Measurements from ENCODE around the gene EPS8.

- no peak for TF ChIP-seq CTCF (optimal IDR thresholded peaks at IDR 0.05 in 1 of 3, IDR thresholded peaks at IDR 0.05 in 1 of 3, conservative IDR thresholded peaks at IDR 0.05 in 1 of 3; ENCODE audit: extremely low read depth in 1 of 3, insufficient read depth in 2 of 3, low read length in 3 of 3)
- no peak for TF ChIP-seq EZH2 (IDR thresholded peaks at IDR 0.05; ENCODE audit: low read length)
Measured at GRCh38 chr12:15818418-15818817, 29.2 kb upstream of the EPS8 start.
